Stimulated activated effector memory CD8-positive, alpha-beta T cell treated with anti-CD3 and anti-CD28 coated beads, Interleukin-12 subunit alpha, Interleukin-12 subunit beta, amount 100 ng/mL, for 72 hours (primary cell): Measurements from ENCODE around the gene KRT3.
"Not testable (repeated sequence)": the region's sequence is repeated elsewhere in the genome, so short reads cannot be mapped to it uniquely, and the experiment has no call there.

Source experiments
- ATAC-seq: fragments of 150-1000 bp; cut with Tn5 transposase; 2 replicates; pipeline ENCODE4 v1.10.0; 2021
- DNase-seq, 2 donors: peaks; one replicate each; pipeline ENCODE4 v3.0.0; 2021 to 2022; ENCODE audit warnings: low spot score in 2 of 2
- H3K27ac Mint-ChIP-seq: one replicate; pipeline ENCODE4 v1.8.0; 2022; ENCODE audit warnings: mild to moderate bottlenecking, mixed read lengths
- H3K36me3 Mint-ChIP-seq: one replicate; pipeline ENCODE4 v1.8.0; 2022; ENCODE audit warnings: mild to moderate bottlenecking, mixed read lengths
- H3K4me1 Mint-ChIP-seq: one replicate; pipeline ENCODE4 v1.8.0; 2022; ENCODE audit warnings: mixed read lengths
- H3K4me3 Mint-ChIP-seq: one replicate; pipeline ENCODE4 v1.8.0; 2022; ENCODE audit warnings: mild to moderate bottlenecking, mixed read lengths
- H3K9me3 Mint-ChIP-seq: one replicate; pipeline ENCODE4 v1.8.0; 2022; ENCODE audit warnings: mixed read lengths

KRT3 gene

GRCh38 chr12:52771505-52771904 is 24.4 kb downstream of the KRT3 start:
- DNase-seq, result no peak
- no peak for ATAC-seq
- Mint-ChIP-seq H3K4me1 (no peaks in the 10 kb centered on the region), H3K9me3 (no peaks in the 10 kb centered on the region), H3K4me3 (no peak overlapping the region), H3K27ac (no peak overlapping the region), H3K36me3 (no peaks in the 10 kb centered on the region)

DNA sequence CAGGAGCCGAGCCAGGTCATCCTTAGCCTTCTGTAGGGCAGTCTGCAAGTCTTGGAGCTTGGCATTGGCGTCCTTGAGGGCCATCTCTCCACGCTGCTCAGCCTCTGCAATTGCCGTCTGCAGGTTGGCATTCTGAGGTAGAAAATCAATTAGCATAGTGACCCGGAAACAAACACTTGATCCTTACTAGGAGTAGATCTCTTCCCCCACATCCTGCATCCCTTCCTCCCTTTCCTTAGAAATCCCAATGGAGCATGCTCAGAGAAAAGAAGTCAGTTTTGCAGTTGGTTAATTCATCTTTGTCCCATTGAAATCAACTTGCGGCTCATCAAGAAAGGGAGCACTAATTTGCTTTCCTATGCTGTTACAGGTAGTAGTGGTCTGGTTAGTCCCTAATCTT is 24.8 kb downstream of the KRT3 start:
- Mint-ChIP-seq H3K4me1 (no peaks in the 10 kb centered on the region), H3K36me3 (no peaks in the 10 kb centered on the region), H3K4me3 (no peak overlapping the region), H3K9me3 (no peaks in the 10 kb centered on the region), H3K27ac (no peak overlapping the region)
- ATAC-seq (no peak), DNase-seq (no peak)

- Mint-ChIP-seq H3K36me3 (no peaks in the 10 kb centered on the region), H3K4me1 (no peaks in the 10 kb centered on the region), H3K27ac (no peak overlapping the region), H3K9me3 (no peaks in the 10 kb centered on the region), H3K4me3 (no peak overlapping the region)
- ATAC-seq (no peak), DNase-seq (no peak)
Measured at GRCh38 chr12:52769946-52770345, 26.0 kb downstream of the KRT3 start.

DNA sequence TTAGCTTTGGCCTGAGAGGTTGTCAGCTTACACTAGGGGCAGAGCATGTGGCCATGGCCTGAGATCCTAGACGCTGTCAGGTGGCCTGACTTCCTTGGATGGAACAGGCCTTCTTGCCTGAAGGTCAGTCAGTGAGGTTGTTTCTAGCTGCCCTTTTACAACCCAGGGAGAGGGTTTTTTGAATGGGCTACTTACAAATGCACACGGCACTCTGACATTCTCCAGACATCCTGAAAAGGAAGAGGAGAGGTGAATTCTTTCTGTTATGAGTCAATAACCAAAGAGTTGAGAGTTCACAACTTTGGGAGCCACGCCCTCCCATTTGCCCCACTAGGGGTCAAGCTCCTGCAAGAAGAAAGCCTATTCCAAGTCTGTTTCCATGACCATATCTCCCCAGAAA is 26.6 kb downstream of the KRT3 start:
- H3K4me1 Mint-ChIP-seq, result no peaks in the 10 kb centered on the region
- H3K4me3 Mint-ChIP-seq, result no peak overlapping the region

DNA sequence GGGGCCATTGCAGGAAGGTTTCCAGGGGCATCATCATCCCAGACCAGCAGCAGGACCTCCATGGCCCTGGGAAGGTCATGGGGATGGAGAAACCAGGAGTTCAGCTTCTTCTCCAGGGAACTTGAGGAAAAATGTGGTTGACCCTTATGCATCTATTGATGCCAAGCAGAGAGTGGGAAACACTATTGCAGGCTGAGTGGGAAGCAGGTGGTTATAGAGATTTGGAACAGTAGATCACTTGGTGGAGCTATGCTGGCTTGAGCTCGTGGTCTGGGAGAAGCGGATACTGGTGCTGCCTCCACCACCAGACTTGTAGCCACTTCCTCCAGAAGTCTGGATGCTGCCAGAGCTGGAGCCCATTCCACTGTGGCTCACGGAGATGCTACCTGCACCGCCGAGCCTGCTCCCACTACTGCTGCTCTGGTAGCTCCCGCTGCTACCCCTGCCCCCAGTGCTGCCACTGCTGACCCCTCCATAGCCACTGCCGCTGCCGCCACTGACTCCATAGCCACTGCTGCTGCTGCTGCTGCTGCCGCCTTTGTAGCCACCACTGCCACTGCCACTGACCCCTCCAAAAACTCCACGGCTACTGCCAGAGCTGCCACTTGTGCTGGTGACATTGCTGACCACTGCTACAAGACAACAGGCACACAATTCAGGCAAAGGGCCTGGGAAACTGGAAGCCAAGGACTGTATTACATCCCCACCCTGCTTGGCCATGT is 27.3 kb downstream of the KRT3 start:
- ATAC-seq (no peak), DNase-seq (no peak)
- no peaks in the 10 kb centered on the region for H3K36me3 Mint-ChIP-seq
- no peak overlapping the region for H3K27ac Mint-ChIP-seq
- H3K4me3 Mint-ChIP-seq, result no peak overlapping the region
- no peaks in the 10 kb centered on the region for H3K9me3 Mint-ChIP-seq
- H3K4me1 Mint-ChIP-seq, result no peaks in the 10 kb centered on the region

More for the DNA sequence above, 26.6 kb downstream of the KRT3 start:
- DNase-seq (no peak), ATAC-seq (no peak)
- H3K36me3 Mint-ChIP-seq, result no peaks in the 10 kb centered on the region
- H3K27ac Mint-ChIP-seq, result no peak overlapping the region
- no peaks in the 10 kb centered on the region for H3K9me3 Mint-ChIP-seq

DNA sequence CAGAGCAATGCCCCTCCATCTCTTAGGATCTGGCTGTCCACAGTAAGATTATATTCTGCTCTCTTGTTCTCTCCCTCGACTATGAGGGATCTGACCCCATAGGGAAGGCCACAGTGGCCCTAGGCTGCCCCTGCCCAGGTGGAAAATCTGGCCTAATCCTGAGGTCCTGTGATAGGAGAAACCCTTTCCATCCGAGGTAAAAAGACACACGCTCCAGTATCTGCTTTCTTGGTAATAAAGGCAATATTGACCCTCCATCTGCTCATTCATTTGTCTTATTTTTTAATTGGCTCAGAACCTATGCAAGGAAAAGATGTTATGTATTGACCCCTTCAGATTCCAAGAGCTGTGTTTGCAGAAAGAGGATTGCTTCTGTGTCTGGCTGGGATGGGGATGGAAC is 28.5 kb downstream of the KRT3 start:
- ATAC-seq (no peak), DNase-seq (no peak)
- Mint-ChIP-seq H3K9me3 (no peaks in the 10 kb centered on the region), H3K36me3 (no peaks in the 10 kb centered on the region), H3K27ac (no peak overlapping the region), H3K4me1 (no peaks in the 10 kb centered on the region), H3K4me3 (no peak overlapping the region)

- no peaks in the 10 kb centered on the region for H3K36me3 Mint-ChIP-seq
- no peaks in the 10 kb centered on the region for H3K9me3 Mint-ChIP-seq
- DNase-seq, result no peak
- H3K4me1 Mint-ChIP-seq, result no peaks in the 10 kb centered on the region
- no peak overlapping the region for H3K4me3 Mint-ChIP-seq
- no peak overlapping the region for H3K27ac Mint-ChIP-seq
- no peak for ATAC-seq
Measured at GRCh38 chr12:52767020-52767379, 28.9 kb downstream of the KRT3 start.

- H3K4me3 Mint-ChIP-seq, result no peak overlapping the region
- no peaks in the 10 kb centered on the region for H3K4me1 Mint-ChIP-seq
- H3K27ac Mint-ChIP-seq, result no peak overlapping the region
- no peaks in the 10 kb centered on the region for H3K9me3 Mint-ChIP-seq
- ATAC-seq (no peak), DNase-seq (no peak)
- H3K36me3 Mint-ChIP-seq, result no peaks in the 10 kb centered on the region
Measured at GRCh38 chr12:52766351-52767019, 29.4 kb downstream of the KRT3 start.

DNA sequence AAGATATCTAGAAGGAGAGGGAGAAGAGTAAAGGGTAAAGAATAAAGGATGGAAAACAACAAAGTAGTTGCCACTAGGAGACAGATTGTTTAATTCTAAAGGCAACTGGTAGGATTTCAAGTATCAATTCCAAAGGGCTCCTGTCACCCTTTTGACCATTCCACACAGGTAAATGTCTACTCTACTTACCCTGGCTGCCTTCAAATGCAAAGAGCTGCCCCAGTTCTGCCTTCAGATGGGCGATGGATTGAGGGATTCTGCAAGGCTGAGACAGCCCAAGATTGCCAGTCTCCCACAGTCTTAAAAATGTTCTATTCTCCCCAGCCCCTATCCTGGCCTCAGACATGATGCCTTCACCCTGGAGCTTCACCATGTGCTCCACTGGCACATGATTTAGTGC is 30.2 kb downstream of the KRT3 start:
- DNase-seq (no peak), ATAC-seq (no peak)
- Mint-ChIP-seq H3K27ac (no peak overlapping the region), H3K4me3 (no peak overlapping the region), H3K9me3 (peaks cover 3% of the 10 kb centered on the region), H3K36me3 (no peaks in the 10 kb centered on the region), H3K4me1 (no peaks in the 10 kb centered on the region)

- Mint-ChIP-seq H3K27ac (no peak overlapping the region), H3K9me3 (peaks cover 10% of the 10 kb centered on the region), H3K4me3 (no peak overlapping the region), H3K36me3 (no peaks in the 10 kb centered on the region), H3K4me1 (no peaks in the 10 kb centered on the region)
- no peak for DNase-seq
- no peak for ATAC-seq
Measured at GRCh38 chr12:52763991-52764390, 31.9 kb downstream of the KRT3 start.

DNA sequence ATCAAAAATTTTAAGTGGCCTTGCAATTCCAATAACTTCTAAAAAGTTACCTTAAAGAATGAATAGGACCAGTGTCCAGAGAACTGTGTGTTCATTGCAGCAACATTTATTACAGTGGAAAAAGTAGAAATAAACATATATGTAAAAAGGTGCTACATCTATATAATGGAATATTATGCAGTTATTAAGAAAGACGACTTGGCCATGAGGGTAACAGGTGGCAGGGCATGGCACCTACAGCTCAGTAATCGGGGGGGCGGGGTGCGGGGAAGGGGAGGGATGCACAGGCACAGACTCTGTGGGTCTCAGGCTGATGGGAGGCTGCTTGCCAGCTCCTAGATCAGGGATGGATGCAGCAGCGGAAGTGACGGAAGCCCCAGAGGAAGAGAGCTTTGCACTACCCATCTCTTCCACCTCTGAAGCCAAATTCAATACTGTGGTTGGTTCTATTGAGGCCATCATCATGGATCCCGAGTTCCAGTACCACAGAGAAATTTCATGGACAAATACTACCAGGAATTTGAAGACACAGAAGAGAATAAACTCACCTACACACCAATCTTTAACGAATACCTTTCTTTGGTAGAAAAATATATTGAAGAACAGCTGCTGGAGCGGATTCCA is 32.8 kb downstream of the KRT3 start:
- Mint-ChIP-seq H3K27ac (no peak overlapping the region), H3K4me1 (no peaks in the 10 kb centered on the region), H3K9me3 (peaks cover 10% of the 10 kb centered on the region), H3K36me3 (no peaks in the 10 kb centered on the region), H3K4me3 (no peak overlapping the region)
- DNase-seq (no peak), ATAC-seq (no peak)

GRCh38 chr12:52761802-52762201 is 34.1 kb downstream of the KRT3 start:
- ATAC-seq (no peak), DNase-seq (no peak)
- H3K4me3 Mint-ChIP-seq, result no peak overlapping the region
- H3K36me3 Mint-ChIP-seq, result no peaks in the 10 kb centered on the region
- no peak overlapping the region for H3K27ac Mint-ChIP-seq
- peaks cover 10% of the 10 kb centered on the region for H3K9me3 Mint-ChIP-seq
- no peaks in the 10 kb centered on the region for H3K4me1 Mint-ChIP-seq

DNA sequence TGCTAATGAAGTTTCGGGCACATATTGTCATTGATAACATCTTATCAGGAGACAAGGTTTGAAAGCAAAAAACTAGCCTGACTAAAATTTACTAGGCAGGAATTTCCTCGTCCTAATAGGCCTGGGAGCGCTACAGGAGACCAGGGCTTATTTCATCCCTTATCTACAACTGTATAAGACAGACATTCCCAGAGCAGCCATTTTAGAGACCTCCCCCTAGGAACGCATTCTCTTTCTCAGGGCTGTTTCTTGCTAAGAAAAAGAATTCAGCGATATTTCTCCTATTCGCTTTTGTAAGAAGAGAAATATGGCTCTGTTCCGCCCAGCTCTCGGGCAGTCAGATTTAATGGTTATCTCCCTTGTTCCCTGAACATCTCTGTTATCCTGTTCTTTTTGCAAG is 34.7 kb downstream of the KRT3 start:
- not testable (repeated sequence) for DNase-seq, H3K27ac Mint-ChIP-seq, H3K36me3 Mint-ChIP-seq, H3K4me3 Mint-ChIP-seq, H3K9me3 Mint-ChIP-seq, H3K4me1 Mint-ChIP-seq, ATAC-seq

- no peak for ATAC-seq
- Mint-ChIP-seq H3K36me3 (no peaks in the 10 kb centered on the region), H3K4me1 (no peaks in the 10 kb centered on the region), H3K9me3 (peaks cover 10% of the 10 kb centered on the region), H3K4me3 (no peak overlapping the region), H3K27ac (no peak overlapping the region)
- no peak for DNase-seq
Measured at GRCh38 chr12:52760623-52761022, 35.3 kb downstream of the KRT3 start.

GRCh38 chr12:52759695-52760094 is 36.2 kb downstream of the KRT3 start:
- Mint-ChIP-seq H3K4me3 (no peak overlapping the region), H3K4me1 (no peaks in the 10 kb centered on the region), H3K36me3 (no peaks in the 10 kb centered on the region), H3K9me3 (peaks cover 10% of the 10 kb centered on the region), H3K27ac (no peak overlapping the region)
- ATAC-seq (no peak), DNase-seq (no peak)

GRCh38 chr12:52759218-52759617 is 36.7 kb downstream of the KRT3 start:
- no peaks in the 10 kb centered on the region for H3K4me1 Mint-ChIP-seq
- H3K4me3 Mint-ChIP-seq, result no peak overlapping the region
- peaks cover 10% of the 10 kb centered on the region for H3K9me3 Mint-ChIP-seq
- no peak for ATAC-seq
- H3K36me3 Mint-ChIP-seq, result no peaks in the 10 kb centered on the region
- no peak overlapping the region for H3K27ac Mint-ChIP-seq
- DNase-seq, result no peak
